ENCODE results near the gene ZNF410.
"Not testable (repeated sequence)": the region's sequence is repeated elsewhere in the genome, so short reads cannot be mapped to it uniquely, and the experiment has no call there.

- not testable (repeated sequence) for TF ChIP-seq CTCF, POLR2A, POLR2AphosphoS5 (IDR thresholded peaks at IDR 0.05)
Observed at GRCh38 chr14:73869754-73870153, 16.9 kb upstream of the ZNF410 start.

Data from breast epithelium (tissue), 3 donors.